Kidney tubule cell (primary cell): Measurements from ENCODE around the gene CHD2.
"Not testable (repeated sequence)": the region's sequence is repeated elsewhere in the genome, so short reads cannot be mapped to it uniquely, and the experiment has no call there.

Source experiments
- DNase-seq: peaks from one replicate; pipeline ENCODE4 v3.0.0-alpha.2; 2018; ENCODE audit warnings: low spot score

The CHD2 gene

DNA sequence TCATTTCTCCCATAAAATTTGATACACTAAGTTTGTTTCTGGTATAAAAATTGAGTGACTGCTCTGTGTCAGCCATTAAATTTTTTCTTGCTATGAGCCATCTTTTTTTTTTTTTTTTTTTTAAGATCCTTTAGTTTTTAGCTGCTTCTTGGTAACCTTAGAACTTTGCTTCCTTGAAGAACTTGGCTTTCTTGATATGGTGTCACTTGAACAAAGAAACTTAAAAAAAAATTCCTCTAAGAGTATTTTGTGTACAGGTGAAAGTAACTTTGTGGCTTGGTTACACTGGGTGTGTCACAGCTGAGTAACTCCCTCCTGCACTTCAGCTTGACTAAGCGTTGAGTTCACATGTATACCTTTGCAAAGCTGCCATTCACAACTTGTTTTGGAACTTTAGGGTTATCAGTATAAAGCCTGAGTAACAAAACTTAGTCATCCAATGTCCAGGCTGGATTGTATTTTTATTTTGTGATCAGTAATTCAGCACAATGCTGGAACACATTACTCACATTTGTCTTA, 6.5 kb downstream of the CHD2 start:
- peak; percentile 92 for DNase-seq

DNA sequence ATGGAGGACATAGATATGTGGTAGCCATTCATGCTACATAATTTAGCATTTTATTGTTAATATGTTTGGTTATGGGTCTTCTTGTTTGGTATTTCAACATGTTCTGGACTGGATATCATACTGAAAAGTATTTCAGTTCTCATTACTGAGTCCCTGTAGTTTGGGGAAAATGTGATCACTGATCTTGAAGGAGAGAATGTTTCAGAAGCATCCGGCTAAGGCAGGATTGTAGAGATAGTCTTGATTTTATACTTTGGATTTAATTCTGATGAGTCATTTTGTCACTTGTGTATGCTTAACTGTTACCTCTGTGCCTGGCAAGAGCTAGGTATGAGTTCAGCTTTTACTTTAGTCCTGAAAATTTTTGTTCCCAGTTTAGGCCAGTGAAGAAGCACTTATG, 7.1 kb downstream of the CHD2 start:
- DNase-seq, result peak; percentile 66

DNA sequence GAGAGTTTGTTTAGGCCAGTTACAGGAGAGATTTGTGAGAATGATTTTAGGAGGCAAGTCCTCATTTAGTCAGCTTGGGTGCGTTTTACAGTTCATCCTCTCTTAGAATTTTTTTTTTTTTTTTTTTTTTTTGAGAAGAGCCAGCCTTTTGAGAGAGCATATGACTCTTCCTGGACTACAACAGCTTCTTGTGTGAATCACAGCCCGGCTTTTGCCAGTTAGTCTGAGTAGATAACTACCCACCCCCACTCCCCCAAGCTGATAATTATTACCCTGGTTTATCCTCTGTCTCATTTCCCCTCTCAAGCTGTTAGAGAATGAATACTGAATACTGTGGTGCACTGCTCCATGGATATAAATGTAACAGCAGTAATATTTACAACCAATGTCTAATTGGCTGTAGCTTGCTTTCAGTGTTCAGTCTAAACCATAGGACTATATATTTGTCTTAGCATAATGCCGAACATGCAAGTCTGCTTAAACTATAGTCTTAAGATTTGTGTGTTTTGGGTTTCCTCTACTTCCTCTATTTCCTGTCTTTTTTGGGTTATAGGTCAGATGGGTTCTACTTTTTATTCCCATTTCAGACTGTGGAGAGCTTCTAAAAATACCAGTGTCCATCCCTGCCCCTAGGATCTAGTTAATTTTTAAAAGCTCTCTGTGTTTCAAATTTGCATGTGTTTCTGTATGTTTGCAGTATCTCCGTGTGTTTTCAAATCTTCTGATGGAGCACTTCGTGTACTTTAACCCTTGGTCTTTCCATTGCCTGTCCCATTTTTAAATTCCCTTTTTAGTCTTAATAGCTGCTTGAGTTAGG, 8.0 kb downstream of the CHD2 start:
- DNase-seq, result peak; percentile 95

DNA sequence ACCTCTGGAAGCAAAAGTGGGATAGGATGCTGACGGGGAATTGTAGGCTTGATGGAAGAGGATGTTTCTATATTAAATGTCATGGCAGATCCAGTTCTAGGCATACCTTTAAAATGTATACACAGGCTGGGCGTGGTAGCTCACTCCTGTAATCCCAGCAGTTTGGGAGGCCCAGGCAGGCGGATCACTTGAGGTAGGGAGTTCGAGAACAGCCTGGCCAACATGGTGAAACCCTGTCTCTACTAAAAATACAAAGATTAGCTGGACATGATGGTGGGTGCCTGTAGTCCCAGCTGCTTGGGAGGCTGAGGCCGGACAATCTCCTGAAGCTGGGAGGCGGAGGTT, 8.6 kb downstream of the CHD2 start:
- DNase-seq, result no peak

DNA sequence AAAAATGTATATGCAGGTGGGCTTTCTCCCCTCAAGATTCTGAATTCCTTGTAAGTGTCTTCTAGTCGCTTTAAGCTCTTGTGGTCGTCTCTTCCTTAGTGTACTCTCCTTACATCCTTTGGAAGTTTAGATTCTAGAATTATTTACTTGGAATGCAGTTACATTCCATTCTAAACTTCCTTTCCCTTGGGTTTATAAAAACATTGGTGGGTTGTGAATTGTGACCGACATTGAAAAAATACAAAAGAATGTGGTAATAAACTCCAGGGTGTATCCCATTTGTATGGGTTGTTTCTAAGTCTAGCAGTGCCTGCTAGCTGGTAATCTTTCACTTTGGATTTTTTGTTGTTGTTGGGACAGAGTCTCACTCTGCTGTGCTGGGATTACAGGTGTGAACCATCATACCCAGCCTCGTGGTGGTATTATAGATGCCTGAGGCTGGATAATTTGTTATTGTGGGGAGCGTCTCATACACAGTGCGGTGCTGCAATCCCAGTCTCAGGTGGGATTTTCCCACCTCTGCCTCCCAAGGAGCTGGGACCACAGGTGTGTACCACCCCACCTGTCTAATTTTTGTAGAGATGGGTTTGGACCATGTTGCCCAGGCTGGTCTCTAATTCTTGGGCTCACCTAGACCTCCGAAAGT, 9.1 kb downstream of the CHD2 start:
- DNase-seq, result peak; percentile 71

DNA sequence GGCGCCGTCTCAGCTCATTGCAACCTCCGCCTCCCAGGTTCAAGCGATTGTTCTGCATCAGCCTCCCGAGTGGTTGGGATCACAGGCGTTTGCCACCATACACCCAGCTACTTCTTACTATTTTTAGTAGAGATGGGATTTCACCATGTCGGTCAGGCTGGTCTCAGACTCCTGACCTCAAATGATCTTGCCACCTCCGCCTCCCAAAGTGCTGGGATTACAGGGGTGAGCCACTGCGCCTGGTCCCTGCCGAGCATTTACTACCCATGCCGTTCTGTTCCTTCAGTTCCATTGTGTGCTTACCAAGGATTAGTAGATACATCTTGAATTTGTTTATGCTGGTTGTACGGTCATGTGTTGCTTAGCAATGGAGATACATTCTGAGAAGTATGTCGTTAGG, 10.3 kb downstream of the CHD2 start:
- DNase-seq, result no peak

DNA sequence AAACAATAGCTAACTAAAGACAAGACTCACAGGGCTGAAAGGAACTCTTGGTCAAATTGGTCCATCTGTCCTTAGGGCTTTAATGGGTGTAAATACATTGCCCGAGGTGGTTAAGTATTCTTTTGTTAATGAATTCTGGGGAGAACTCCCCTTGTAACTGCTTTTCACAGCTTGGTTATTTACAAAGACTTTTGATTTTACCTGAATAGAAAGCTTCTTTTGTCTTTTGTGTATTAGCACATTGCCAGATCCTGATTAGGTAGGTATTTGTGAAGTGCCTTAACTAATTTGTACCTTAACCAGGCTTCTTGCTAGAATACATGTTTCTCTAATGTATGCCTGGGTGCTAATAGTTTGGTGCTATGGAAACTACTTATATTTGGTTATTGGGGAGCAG, 14.0 kb downstream of the CHD2 start:
- no peak for DNase-seq

DNA sequence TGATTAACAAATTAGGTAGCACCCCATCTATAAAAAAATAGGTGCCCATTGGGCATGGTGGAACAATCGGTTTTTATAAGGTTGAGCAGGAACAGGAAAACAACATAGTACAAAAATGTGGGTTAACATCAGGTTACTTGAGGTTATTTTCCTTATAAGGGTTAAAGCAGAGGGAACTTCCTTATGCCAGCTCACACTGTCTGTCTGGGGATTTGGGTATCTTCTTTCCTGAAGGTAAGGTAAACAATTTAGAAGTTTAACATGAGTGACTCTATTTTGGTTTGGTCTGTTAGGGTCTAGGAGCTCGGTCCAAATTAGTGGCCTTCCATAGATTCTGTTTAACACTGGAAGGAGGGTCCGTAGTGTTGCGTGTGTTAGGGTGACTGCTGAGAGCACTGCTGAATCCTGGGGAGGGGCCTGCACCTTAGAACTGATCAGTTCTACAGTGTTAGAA, 14.7 kb downstream of the CHD2 start:
- peak; percentile 62 for DNase-seq

DNA sequence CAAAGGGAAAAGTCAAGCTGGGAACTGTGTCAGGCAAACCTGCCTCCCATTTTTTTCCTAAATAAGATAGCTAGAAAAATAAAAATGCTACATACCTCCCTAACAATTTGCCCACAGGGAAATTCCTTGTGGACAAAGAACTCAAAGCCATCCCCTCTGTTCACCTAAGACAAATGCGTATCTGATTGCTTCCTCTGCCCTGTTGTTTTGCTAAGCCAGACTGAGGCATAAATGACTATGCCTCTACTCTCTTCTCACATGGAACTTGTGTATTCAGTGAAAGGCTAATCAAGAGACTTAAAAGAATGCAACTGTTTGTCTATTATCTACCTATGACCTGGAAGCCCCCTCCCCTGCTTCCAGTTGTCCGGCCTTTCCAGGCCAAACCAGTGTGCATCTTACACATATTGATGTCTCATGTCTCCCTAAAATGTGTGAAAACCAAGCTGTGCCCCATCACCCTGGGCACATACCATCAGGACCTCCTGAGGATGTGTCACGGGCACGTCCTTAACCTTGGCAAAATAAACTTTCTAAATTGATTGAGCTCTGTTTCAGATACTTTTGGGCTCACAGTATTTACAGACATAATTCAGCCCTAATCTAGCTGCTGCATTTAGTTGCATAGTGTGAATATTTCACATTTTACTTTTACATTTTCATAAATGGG, 15.8 kb downstream of the CHD2 start:
- DNase-seq, result peak; percentile 43

DNA sequence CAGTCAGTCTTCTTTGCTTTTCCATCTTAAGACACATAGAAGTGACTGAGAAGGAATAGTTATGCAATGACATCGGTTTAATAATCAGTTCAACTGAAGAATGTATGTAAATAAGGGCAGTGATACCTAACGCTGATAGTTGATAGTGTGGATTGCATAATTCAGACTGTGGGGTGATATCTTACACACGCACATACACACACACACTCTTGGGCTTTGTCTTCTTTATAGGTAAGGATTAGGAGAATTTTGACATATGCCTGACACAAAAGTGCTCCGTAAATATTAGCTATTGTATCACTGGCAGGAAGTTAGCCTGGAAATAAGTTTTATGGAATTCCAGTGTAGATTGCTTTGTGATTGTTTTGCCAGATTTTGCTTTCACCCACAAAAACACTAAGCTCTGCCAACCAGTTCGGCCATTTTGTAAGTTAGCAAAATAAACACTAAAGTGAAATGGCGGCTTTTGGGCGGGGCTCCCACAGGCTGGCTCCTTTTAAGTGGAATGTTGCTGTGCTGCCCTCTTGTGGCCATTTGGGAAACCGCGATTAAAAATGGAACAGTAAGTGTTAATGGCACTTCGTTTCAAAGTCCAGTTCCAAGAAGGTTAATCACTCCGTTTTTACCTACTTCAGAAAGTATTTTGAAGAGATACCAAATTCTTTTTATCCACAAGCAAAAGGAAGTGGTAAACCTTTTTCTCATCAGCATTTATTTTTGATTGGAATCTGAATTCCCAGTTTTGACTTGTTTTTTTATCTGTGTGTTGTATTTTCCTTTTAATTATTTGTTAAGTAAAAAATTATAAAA, 17.7 kb downstream of the CHD2 start:
- peak; percentile 94 for DNase-seq

DNA sequence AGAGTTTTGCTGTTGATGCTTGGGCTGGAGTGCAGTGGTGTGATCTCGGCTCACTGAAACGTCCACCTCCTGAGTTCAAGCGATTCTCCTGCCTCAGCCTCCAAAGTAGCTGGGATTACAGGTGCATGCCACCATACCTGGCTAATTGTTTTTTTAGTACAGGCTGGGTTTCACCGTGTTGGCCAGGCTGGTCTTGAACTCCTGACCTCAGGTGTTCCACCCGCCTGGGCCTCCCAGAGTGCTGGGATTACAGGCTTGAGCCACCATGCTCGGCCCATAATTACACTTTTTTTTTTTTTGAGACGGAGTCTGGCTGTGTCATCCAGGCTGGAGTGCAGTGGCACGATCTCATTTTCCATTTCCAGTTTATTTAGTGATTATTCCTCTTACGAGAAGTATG, 18.8 kb downstream of the CHD2 start:
- not testable (repeated sequence) for DNase-seq

DNA sequence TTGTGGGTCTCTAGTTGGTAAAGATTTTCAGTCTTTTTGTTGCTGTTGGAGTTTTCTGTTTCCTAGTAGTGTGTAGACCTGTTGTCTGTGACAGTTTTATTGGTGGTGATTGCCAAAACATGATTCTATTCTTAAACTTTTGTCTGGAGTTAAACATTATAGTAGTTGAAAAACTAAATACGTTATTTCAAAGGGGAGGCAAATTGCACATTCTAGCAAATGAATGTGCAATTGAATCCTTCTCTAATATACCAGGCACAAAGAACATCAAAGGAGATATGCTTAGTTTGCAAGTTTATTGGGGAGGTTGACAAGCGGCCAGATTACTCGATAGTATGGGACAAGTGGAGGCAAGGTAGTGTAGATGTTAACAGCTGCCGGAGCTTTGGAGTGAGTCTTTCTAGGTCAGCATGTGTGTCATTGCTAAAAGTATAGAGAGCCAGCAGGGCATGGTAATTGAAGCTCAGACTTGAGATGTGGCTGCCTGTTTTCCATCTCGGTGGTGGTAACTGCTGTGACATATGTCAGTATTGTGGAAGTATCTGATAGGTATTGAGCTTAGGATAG, 20.6 kb downstream of the CHD2 start:
- peak; percentile 31 for DNase-seq

DNA sequence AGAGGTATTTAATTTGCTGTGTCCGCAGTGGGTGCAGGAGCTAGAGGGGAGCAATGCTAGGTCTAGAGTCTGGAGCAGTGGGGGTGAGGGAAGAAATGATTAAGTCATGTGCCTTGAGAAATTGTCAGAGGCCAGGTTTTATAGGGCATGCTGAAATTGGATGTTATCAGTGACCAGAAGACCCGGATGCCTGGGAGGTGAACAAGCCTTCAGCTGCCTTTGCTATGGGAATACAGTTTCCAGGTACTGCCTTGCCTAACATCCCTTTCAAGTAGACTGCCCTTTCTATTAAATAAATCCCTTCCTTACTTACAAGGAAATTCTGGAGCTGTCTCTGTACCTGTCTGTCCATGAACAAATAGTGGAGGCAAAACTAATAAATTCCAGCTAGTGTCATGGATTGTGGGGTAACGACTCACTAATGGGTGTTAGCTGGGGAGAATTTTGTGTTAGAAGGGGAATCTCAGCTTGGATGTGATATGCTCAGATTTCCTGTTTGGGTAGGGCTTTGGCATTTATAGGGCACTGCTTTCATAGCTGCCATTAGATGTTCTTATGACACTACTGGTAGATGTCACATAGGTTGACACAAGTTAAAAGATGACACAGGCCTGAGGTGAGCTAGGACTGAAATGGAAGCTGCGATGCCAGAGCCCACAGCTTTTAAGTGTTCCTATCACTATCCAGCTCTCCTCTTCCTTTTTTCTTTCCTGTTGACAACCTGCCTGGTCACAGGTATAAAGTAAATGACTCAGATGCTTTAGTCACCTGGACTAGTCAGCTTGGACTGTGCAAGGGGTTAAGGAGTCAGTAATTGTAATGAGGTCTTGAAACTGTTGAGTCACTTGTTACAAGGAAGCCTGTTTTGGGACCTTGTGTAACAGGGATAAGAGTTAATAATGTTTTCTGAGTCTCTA, 21.3 kb downstream of the CHD2 start:
- DNase-seq, result peak; percentile 96

DNA sequence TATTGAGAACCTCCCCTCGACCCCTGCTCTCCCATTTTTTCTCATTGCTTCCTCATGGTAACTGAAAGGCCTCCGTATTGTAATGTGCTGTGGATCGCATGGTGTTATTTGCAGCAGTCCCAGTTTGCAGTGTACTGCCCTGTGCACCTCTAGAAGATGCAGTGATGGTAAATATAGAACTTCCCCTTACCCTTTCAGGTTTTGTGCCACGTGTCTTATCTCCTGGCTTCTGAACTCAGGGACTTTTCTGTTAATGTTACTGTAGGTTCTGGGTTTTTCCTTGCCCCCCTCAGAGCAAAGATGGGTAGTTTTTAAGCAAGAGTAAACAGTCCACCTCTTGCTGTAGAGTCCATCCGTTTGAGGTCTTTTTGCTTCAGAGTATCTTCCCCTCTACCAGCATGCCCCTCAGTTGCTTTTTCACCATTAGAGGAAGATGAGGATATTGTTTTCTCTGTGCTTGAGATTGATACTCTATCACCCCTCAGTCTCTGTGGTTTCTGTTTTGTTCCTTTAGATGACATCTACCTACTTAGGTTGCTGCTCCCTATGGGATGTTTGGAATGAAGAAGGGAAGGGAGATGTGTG, 22.4 kb downstream of the CHD2 start:
- DNase-seq, result peak; percentile 17

DNA sequence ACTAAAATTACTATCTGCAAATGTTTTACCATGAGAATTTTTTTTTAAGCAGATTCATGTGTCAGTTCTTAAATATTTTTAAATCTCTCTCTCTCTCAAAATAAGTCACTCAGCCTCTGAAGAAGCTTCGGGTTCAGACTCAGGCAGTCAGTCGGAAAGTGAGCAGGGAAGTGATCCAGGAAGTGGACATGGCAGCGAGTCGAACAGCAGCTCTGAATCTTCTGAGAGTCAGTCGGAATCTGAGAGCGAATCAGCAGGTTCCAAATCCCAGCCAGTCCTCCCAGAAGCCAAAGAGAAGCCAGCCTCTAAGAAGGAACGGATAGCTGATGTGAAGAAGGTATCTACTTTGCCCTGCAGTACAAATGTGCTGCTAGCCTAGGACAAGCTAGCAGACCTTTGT, 24.1 kb downstream of the CHD2 start:
- DNase-seq, result peak; percentile 51

DNA sequence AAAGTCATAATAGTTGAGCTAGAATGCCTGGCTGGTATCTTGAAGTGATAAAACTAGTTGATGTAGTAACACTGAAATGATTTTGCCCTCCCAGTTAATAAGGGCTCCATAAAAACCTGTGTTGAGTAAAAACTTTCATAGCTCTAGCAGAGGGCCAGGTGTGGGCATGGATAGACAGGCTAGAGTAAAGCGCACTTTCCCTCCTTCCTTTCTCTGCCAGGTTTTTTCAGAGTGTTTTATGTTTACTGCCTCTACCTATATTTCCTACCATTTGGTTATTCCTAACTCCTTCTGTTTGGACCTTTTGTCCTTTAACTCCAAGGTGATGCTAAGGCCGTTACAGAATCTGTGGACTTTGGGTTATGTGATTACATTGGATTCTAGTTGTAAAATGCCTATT, 25.3 kb downstream of the CHD2 start:
- no peak for DNase-seq

DNA sequence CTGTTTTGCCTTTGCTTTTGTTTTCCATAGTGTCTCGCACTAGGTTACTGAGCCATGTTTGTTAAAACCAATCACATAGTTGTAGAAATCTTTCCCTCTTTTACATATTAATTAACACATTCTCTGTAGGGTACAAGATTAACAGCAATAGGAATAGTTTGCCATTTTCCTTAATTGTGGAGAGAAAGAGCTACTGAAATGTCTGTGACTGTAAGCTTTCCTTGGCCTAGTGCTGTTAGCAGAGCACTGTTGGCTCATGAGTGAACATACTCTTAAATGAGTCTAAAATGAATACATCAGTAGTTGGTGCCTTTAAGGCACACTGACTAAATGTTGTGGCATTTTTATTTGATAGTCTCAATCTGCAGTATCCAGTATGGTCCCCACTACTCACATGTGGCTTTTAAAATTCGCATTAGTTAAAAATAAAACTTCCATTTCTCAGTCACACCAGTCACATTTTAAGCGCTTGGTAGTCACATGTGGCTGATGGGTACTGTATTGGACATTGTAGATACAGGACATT, 28.2 kb downstream of the CHD2 start:
- no peak for DNase-seq

DNA sequence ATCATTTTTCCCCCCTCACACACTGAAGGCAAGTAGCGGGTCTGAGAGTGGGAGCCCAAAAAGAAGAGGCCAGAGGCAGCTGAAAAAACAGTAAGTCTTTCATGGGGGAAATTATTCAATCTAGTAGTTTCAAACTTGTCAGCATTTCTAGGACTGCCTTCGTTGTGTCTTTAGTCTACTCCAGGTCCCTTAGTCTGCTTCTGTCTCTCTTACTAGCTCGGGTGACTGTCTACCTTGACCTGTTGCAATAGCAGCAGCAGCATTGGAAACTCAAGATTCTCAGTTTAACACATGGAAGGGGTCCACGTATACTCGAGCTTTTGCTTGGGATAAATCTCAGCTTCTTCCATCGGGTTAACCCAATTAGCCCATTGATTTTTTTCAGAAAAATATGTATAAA, 28.9 kb downstream of the CHD2 start:
- DNase-seq, result no peak

DNA sequence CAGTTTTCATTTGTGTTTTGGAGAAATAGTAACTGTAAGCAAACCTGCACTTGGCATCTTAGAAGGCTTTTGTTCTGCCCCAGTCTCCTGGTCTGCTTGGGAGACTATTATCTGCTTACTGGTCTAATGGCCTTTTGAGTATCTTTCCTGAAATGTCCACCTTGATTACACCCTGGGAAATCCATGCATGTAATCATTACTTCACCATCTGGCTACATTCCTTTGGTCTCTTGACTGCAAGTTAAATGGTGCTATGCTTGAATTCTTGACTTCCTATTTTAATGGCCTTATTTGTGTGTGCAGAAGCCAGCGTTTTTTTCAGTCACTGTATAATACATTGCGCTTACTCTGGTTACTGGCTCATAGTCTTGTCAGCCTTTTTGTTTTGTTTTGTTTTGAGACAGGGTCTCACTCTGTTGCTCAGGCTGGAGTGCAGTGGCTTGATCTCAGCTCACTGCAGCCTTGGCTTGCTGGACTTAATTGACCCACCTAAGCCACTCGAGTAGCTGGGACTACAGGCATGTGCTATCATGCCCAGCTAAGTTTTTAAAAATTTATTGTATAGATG, 30.0 kb downstream of the CHD2 start:
- DNase-seq, result peak; percentile 71

DNA sequence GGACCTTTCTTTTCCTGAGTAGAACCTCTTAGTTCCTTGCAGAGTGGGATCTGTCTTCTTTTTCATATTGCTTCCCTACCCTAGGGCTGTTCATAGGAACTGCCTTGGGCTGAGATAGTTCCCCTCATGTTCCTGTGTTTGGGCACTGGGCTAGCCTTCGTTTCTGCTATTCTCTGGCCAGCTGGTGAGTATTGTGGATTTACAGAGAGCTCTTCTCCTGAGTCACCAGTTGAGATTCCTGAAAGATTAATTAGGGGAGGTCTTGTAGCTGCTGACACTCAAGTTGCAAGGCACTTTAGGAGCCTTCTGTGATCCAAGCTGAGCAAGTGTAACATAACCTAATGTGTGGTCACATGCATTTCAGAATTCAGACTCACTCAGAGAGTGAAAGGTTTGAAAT, 30.7 kb downstream of the CHD2 start:
- DNase-seq, result peak; percentile 87
